ENCODE results near the gene AGRN.

Gene AGRN

DNA sequence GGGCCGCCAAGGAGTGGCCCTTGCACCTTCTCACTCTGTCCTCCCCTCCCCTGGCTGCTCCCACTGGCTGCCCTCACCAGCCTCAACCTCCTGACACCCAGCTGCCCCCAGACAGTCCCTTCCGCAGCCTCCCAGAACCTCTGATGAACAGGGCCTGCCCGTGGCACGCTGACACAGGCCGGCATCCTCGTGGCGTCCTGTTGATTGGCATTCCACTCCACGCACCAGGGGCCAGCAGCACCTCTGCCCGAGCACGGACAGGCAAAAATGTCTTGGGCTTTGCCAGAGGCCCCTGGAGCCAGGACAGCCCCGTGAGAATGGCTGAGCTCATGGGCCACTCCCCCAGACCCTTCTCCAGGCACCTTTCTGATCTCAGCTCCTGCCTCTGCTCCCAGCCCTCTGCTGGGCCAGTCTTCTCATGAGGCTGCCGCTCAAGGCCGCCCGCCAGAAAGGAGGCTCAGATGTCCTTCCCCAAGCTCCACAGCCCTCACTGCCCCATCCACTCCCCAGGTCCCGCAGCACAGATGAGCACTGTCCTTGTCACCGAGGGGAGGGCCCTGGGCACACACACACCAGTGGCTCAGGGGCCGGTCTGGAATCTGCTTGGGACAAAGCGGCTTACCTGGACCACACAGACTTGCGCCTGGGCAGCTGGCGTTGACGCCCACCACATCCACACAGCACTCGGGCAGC lies 70.0 kb downstream of the AGRN start:
- TF ChIP-seq EGR1 (IDR thresholded peaks at IDR 0.05) (no peak), YY1 (IDR thresholded peaks at IDR 0.05; ENCODE audit: low read depth) (no peak), CREB1 (IDR thresholded peaks at IDR 0.05; ENCODE audit: low read depth) (no peak), NFIC (IDR thresholded peaks at IDR 0.05) (no peak), RAD21 (IDR thresholded peaks at IDR 0.05; ENCODE audit: low read depth) (no peak), TCF12 (IDR thresholded peaks at IDR 0.05; ENCODE audit: low read depth) (no peak)
- TF ChIP-seq, protein P1, sequence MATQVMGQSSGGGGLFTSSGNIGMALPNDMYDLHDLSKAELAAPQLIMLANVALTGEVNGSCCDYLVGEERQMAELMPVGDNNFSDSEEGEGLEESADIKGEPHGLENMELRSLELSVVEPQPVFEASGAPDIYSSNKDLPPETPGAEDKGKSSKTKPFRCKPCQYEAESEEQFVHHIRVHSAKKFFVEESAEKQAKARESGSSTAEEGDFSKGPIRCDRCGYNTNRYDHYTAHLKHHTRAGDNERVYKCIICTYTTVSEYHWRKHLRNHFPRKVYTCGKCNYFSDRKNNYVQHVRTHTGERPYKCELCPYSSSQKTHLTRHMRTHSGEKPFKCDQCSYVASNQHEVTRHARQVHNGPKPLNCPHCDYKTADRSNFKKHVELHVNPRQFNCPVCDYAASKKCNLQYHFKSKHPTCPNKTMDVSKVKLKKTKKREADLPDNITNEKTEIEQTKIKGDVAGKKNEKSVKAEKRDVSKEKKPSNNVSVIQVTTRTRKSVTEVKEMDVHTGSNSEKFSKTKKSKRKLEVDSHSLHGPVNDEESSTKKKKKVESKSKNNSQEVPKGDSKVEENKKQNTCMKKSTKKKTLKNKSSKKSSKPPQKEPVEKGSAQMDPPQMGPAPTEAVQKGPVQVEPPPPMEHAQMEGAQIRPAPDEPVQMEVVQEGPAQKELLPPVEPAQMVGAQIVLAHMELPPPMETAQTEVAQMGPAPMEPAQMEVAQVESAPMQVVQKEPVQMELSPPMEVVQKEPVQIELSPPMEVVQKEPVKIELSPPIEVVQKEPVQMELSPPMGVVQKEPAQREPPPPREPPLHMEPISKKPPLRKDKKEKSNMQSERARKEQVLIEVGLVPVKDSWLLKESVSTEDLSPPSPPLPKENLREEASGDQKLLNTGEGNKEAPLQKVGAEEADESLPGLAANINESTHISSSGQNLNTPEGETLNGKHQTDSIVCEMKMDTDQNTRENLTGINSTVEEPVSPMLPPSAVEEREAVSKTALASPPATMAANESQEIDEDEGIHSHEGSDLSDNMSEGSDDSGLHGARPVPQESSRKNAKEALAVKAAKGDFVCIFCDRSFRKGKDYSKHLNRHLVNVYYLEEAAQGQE (IDR thresholded peaks at IDR 0.05; ENCODE audit: low read depth) = no peak

DNA sequence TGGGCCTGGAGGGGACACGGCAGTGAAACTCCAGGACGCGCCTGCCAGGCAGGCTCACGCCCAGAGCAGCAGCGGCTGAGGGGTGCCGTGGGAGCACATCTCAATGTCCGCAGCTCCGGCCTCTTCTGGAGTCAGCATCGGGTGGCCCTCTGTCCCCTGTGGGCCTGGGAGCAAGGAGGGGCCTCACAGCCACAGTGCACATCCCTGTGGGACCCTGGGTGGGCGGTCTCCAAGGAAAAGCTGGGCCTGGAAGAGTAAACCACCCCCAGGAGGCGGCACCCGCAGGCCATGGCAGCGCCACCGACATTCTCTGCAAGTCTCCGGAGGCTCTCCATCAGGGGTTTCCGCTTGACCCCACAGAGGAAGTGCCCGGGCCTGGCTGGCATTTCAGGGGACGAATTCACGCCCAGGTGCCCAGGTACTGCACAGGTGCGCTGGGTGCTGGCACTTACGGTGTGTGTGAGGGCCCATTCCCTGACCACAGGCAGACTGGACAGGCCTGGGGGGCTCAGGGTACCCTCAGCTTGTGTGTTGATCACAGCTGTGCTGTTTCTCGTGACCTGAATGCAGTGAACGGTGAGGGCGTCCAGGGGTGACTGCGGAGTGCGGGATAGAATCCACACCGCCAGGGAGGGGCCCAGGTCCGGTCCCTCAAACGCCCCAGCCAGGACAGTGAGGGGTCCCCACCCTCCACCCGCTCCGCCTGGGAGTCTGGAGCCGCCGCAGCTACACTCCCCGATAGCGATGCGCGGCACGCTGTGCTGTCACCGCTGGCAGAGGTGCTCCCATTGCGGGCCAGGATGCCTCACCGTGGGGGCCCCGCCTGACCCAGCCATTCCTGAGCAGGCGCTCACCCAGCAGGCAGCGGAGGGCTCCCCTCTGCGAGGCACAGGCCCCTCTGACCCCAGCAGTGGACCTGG lies 70.8 kb downstream of the AGRN start:
- TF ChIP-seq YY1 (IDR thresholded peaks at IDR 0.05; ENCODE audit: low read depth) = no peak
- TF ChIP-seq EP300 (IDR thresholded peaks at IDR 0.05; ENCODE audit: borderline replicate concordance) = no peak
- no peak for TF ChIP-seq CREB1 (IDR thresholded peaks at IDR 0.05; ENCODE audit: low read depth)
- TF ChIP-seq MAX (IDR thresholded peaks at IDR 0.05) = no peak

DNA sequence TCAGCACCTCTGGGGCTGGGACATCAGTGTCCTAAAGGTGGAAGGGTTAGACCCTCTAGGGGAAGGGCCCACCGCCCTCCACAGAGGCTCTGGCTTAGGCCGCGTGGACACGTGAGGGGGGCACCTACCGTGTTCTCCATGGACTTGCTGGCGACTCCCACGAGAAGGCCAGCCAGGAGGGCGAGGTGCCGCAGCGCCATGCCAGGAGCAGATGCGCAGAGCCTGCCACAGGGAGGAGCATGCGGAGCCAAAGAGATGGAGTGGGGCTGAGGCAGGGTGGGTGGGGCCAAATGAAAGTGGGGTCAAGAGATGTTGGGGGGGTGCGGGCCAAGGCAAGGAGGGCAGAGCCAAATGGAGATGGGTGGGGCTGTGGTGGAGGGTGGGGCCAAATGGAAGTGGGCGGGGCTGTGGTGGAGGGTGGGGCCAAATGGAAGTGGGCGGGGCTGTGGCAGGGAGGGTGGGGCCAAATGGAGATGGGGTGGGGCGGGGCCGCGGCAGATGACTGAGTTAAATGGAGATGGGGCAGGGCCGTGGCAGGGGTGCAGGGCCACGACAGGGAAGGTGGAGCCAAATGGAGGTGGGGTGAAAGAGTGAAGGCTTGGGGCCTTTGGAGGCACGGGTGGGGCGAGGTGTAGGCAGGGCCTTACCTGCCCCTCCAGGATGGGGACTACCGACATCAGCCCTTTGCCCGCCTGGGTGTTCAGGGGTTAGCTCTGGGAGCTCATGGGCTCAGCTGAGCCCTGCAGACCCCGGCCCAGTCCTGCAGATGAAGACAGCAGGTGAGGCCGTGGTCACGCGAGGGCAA lies 71.6 kb downstream of the AGRN start:
- TF ChIP-seq, protein P2, sequence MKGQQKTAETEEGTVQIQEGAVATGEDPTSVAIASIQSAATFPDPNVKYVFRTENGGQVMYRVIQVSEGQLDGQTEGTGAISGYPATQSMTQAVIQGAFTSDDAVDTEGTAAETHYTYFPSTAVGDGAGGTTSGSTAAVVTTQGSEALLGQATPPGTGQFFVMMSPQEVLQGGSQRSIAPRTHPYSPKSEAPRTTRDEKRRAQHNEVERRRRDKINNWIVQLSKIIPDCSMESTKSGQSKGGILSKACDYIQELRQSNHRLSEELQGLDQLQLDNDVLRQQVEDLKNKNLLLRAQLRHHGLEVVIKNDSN (IDR thresholded peaks at IDR 0.05) = no peak
- TF ChIP-seq NFIC (IDR thresholded peaks at IDR 0.05) (no peak), CREB1 (IDR thresholded peaks at IDR 0.05; ENCODE audit: low read depth) (no peak), MAX (IDR thresholded peaks at IDR 0.05) (no peak), EGR1 (IDR thresholded peaks at IDR 0.05) (no peak), FOXM1 (IDR thresholded peaks at IDR 0.05; ENCODE audit: borderline replicate concordance, low read depth) (no peak), RAD21 (IDR thresholded peaks at IDR 0.05; ENCODE audit: low read depth) (no peak), TAF1 (IDR thresholded peaks at IDR 0.05; ENCODE audit: low read depth) (no peak)

GRCh38 chr1:1092149-1092855 lies 72.4 kb downstream of the AGRN start:
- TF ChIP-seq RAD21 (IDR thresholded peaks at IDR 0.05; ENCODE audit: low read depth) (no peak), FOXM1 (IDR thresholded peaks at IDR 0.05; ENCODE audit: borderline replicate concordance, low read depth) (no peak)
- TF ChIP-seq, protein P2 (IDR thresholded peaks at IDR 0.05) = no peak

DNA sequence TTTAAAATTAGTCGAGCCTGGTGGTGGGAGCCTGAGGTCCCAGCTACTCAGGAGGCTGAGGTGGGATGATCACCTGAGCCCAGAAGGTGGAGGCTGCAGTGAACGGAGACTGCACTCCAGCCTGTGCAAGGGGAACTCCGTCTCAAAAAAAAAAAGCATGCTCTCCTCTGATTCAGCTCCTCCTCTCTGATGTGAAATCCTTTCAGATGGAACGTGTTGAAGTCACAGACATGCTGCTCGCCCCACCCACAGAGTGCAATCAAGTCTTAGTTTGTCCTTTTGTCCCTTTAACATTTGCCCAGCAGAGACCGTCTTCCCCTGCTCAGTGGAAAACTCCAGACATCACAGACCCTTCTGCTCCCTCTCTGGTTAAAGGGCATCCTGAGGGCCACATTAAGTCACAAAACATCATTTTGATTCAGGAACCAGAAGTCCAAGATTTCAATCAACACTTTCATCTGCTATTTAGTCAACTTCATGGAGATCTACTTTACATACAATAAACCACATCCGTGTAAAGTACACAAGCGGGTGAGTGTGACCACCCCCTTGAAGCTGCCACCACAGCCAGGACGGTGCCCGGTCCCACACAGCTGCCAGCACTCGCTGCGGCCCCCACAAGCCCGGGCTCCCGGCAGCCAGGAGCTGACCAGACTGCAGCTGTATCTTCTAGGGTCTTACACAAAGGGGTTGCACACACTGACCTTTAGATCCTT lies 73.1 kb downstream of the AGRN start:
- TF ChIP-seq EP300 (IDR thresholded peaks at IDR 0.05; ENCODE audit: borderline replicate concordance) (no peak), TAF1 (IDR thresholded peaks at IDR 0.05; ENCODE audit: low read depth) (no peak), RAD21 (IDR thresholded peaks at IDR 0.05; ENCODE audit: low read depth) (no peak)
- TF ChIP-seq, protein P1 (IDR thresholded peaks at IDR 0.05; ENCODE audit: low read depth) = no peak
